ENCODE measurements around the gene PTGFRN.

PTGFRN gene

GRCh38 chr1:116889380-116889779, 20.3 kb upstream of the PTGFRN start:
- no peak for ATAC-seq

GRCh38 chr1:116891396-116892079, 18.2 kb upstream of the PTGFRN start:
- ATAC-seq: no peak

GRCh38 chr1:116895073-116895472, 14.6 kb upstream of the PTGFRN start:
- ATAC-seq: no peak

- ATAC-seq: no peak
Measured at GRCh38 chr1:116899529-116899928, 10.2 kb upstream of the PTGFRN start.

- no peak for ATAC-seq
Measured at GRCh38 chr1:116900471-116901365, 9.0 kb upstream of the PTGFRN start.

GRCh38 chr1:116902027-116902426, 7.7 kb upstream of the PTGFRN start:
- ATAC-seq: no peak

GRCh38 chr1:116902723-116903383, 6.9 kb upstream of the PTGFRN start:
- ATAC-seq: no peak

GRCh38 chr1:116904791-116905320, 4.9 kb upstream of the PTGFRN start:
- no peak for ATAC-seq

GRCh38 chr1:116906812-116907211, 2.9 kb upstream of the PTGFRN start:
- ATAC-seq: no peak

- no peak for ATAC-seq
Measured at GRCh38 chr1:116907351-116907750, 2.4 kb upstream of the PTGFRN start.

GRCh38 chr1:116908266-116908665, 1.4 kb upstream of the PTGFRN start:
- no peak for ATAC-seq

- ATAC-seq: no peak
Measured at GRCh38 chr1:116908820-116909511, 750 bp upstream of the PTGFRN start.

- peak; percentile 66 to 68 for ATAC-seq
Measured at GRCh38 chr1:116910379-116911187, 867 bp downstream of the PTGFRN start.

GRCh38 chr1:116911188-116911553, 1.5 kb downstream of the PTGFRN start:
- ATAC-seq: no peak

GRCh38 chr1:116911779-116912469, 2.2 kb downstream of the PTGFRN start:
- ATAC-seq: no peak

GRCh38 chr1:116912846-116913245, 3.1 kb downstream of the PTGFRN start:
- ATAC-seq: no peak

GRCh38 chr1:116913941-116914340, 4.2 kb downstream of the PTGFRN start:
- ATAC-seq: no peak

GRCh38 chr1:116914667-116915066, 5.0 kb downstream of the PTGFRN start:
- no peak for ATAC-seq

- no peak for ATAC-seq
Measured at GRCh38 chr1:116915086-116915661, 5.5 kb downstream of the PTGFRN start.

GRCh38 chr1:116916002-116916401, 6.3 kb downstream of the PTGFRN start:
- ATAC-seq: no peak

All from activated CD4-positive, CD25-positive, alpha-beta regulatory T cell treated with anti-CD3 and anti-CD28 coated beads, Interleukin-2, amount 50 U/mL, for 24 hours (primary cell).